ENCODE measurements around the gene GFOD1. TPM values are rescaled to one million over a fixed set of nuclear protein-coding genes. Genes with fewer than 3 reads are reported as not detected.
"Not testable (repeated sequence)": the region's sequence is repeated elsewhere in the genome, so short reads cannot be mapped to it uniquely, and the experiment has no call there.

Gene GFOD1
- total and polyA plus RNA-seq, 2 of the 4 experiments (the other 2 are of a cell fraction): 1.8 to 3.4 TPM

DNA sequence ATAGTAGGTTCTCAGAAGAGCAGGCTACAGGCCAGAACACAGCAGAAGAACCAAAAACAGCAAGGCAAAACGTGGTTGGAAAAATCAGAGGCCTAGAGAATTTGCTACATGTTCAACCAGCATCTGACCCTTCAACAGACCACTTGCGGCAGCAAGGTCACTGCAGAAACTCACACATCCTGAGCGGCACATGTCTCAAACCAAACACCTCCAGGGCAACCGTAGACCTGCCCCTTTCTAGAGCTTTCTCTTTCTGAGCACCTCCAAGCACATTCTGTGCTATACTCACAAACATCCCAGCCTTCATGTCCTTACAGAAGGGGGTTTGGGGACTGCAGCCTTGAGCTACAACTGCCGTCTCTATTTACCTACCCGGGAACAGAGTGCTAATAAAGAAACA, 52.6 kb downstream of the GFOD1 start:
- Histone ChIP-seq H2BK5ac (ENCODE audit: low read depth, low read length, poor library complexity, severe bottlenecking) (no peak overlapping the region), H3K4ac (ENCODE audit: low read depth, low read length) (no peak overlapping the region), H2BK20ac (ENCODE audit: low read depth, low read length) (no peak overlapping the region), H3K27ac (ENCODE audit: insufficient read depth, low read length) (no peak overlapping the region), H4K5ac (ENCODE audit: low read depth, low read length) (no peak overlapping the region), H2BK15ac (ENCODE audit: low read depth, low read length) (no peak overlapping the region), H2AK9ac (replicated peaks; ENCODE audit: low read depth, low read length, poor library complexity) (no peak overlapping the region), H3K36me3 (ENCODE audit: control insufficient read depth, insufficient read depth, low read length) (no peaks in the 10 kb centered on the region), H4K20me1 (ENCODE audit: insufficient read depth, low read length) (no peaks in the 10 kb centered on the region), H4K8ac (ENCODE audit: low read depth in 2 of 2, low read length in 2 of 2) (no peak overlapping the region), H3K9me1 (ENCODE audit: insufficient read depth, low read length) (peaks cover 9% of the 10 kb centered on the region), H3K18ac (ENCODE audit: low read depth, low read length) (no peak overlapping the region), H2AFZ (replicated peaks; ENCODE audit: low read length, poor library complexity) (no peak overlapping the region), H3K9ac (ENCODE audit: low read depth, low read length) (no peak overlapping the region), H2BK120ac (ENCODE audit: low read depth, low read length) (no peak overlapping the region), H3K4me1 (ENCODE audit: control insufficient read depth, insufficient read depth, low read length) (peaks cover 2% of the 10 kb centered on the region), H3K79me1 (ENCODE audit: low read depth in 1 of 2, low read length in 2 of 2) (peaks cover 5 to 19% of the 10 kb centered on the region in 2 experiments; a peak in 2 of 4 replicates), H3K56ac (ENCODE audit: extremely low read depth, insufficient read depth, low read length) (no peak overlapping the region), H3K9me3 (ENCODE audit: control insufficient read depth, insufficient read depth, low read length) (no peaks in the 10 kb centered on the region), H3K14ac (replicated peaks; ENCODE audit: low read depth, low read length) (no peak overlapping the region), H4K91ac (ENCODE audit: insufficient read depth, low read depth, low read length) (no peak overlapping the region), H3K23ac (ENCODE audit: low read depth, low read length) (no peak overlapping the region), H3K4me2 (ENCODE audit: low read depth, low read length) (no peak overlapping the region), H3K27me3 (ENCODE audit: control insufficient read depth, insufficient read depth, low read length) (no peaks in the 10 kb centered on the region), H2AK5ac (ENCODE audit: low read depth, low read length) (no peak overlapping the region), H3K4me3 (ENCODE audit: insufficient read depth, low read depth, low read length) (no peak overlapping the region)
- no peak for ATAC-seq (ENCODE audit: low read depth)
- POLR2A ChIA-PET (ENCODE audit: unreplicated experiment): no interaction called here
- BruUV-seq (replicated peaks): no TSS peak
- TF ChIP-seq POLR2A (IDR thresholded peaks at IDR 0.05; ENCODE audit: low read depth, low read length) (no peak), SMC3 (IDR thresholded peaks at IDR 0.05; ENCODE audit: low read depth, low read length) (no peak), MAZ (IDR thresholded peaks at IDR 0.05; ENCODE audit: borderline replicate concordance, low read depth, low read length) (no peak), FOS (IDR thresholded peaks at IDR 0.05; ENCODE audit: low read depth, low read length) (no peak), RCOR1 (IDR thresholded peaks at IDR 0.05; ENCODE audit: insufficient replicate concordance, low read length) (no peak), RFX5 (IDR thresholded peaks at IDR 0.05; ENCODE audit: low read depth, low read length) (no peak), MXI1 (IDR thresholded peaks at IDR 0.05; ENCODE audit: borderline replicate concordance, low read depth, low read length) (no peak)
- TF ChIP-seq, protein P1, sequence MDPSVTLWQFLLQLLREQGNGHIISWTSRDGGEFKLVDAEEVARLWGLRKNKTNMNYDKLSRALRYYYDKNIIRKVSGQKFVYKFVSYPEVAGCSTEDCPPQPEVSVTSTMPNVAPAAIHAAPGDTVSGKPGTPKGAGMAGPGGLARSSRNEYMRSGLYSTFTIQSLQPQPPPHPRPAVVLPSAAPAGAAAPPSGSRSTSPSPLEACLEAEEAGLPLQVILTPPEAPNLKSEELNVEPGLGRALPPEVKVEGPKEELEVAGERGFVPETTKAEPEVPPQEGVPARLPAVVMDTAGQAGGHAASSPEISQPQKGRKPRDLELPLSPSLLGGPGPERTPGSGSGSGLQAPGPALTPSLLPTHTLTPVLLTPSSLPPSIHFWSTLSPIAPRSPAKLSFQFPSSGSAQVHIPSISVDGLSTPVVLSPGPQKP (IDR thresholded peaks at IDR 0.05; ENCODE audit: borderline replicate concordance, low read depth, low read length): no peak
- DNase-seq: no peak
- CTCF ChIA-PET: no interaction called here
- no CpG with 5 or more reads among the region's 6 CpGs for WGBS, 2 experiments (ENCODE audit: extremely low coverage in 2 of 2, insufficient read length in 1 of 2)
- intact Hi-C loops (cut with micrococcal nuclease): no loop called here
- dilution Hi-C loops (cut with HindIII; ENCODE audit: low sequenced_read_pairs, unreplicated experiment): no loop called here
- in situ Hi-C loops (cut with MboI; ENCODE audit: low sequenced_read_pairs): no loop called here

DNA sequence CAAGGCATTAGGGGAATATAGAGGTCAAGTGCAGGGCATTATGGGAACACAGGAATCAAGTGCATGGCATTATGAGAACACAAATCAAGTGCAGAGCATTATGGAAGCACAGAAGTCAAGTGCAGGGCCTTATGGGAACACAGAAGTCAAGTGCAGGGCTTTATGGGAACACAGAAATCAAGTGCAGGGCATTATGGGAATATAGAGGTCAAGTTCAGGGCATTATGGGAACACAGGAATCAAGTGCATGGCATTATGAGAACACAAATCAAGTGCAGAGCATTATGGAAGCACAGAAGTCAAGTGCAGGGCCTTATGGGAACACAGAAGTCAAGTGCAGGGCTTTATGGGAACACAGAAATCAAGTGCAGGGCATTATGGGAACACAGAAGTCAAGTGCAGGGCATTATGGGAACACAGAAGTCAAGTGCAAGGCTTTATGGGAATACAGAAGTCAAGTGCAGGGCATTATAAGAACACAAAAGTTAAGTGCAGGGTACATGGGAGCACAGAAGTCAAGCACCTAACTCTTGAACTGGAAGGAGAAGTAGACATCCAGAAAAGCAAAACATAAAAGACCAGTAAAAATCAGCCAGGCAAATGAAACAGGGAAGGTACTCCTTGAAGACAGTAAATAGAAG, 53.1 kb downstream of the GFOD1 start:
- H4K8ac ChIP-seq (ENCODE audit: low read depth in 2 of 2, low read length in 2 of 2); H2AK9ac ChIP-seq (replicated peaks; ENCODE audit: low read depth, low read length, poor library complexity); H3K4me1 ChIP-seq (ENCODE audit: control insufficient read depth, insufficient read depth, low read length); H2AK5ac ChIP-seq (ENCODE audit: low read depth, low read length); H3K18ac ChIP-seq (ENCODE audit: low read depth, low read length); H3K23ac ChIP-seq (ENCODE audit: low read depth, low read length); H3K9me3 ChIP-seq (ENCODE audit: control insufficient read depth, insufficient read depth, low read length); H3K56ac ChIP-seq (ENCODE audit: extremely low read depth, insufficient read depth, low read length); H2BK5ac ChIP-seq (ENCODE audit: low read depth, low read length, poor library complexity, severe bottlenecking); BruUV-seq (replicated peaks); H2BK15ac ChIP-seq (ENCODE audit: low read depth, low read length); intact Hi-C loops (cut with micrococcal nuclease); ATAC-seq (ENCODE audit: low read depth); DNase-seq; H3K36me3 ChIP-seq (ENCODE audit: control insufficient read depth, insufficient read depth, low read length); H3K4me3 ChIP-seq (ENCODE audit: insufficient read depth, low read depth, low read length); H3K9ac ChIP-seq (ENCODE audit: low read depth, low read length); H4K91ac ChIP-seq (ENCODE audit: insufficient read depth, low read depth, low read length); H2AFZ ChIP-seq (replicated peaks; ENCODE audit: low read length, poor library complexity); H2BK120ac ChIP-seq (ENCODE audit: low read depth, low read length); H2BK20ac ChIP-seq (ENCODE audit: low read depth, low read length); in situ Hi-C loops (cut with MboI; ENCODE audit: low sequenced_read_pairs); H3K4me2 ChIP-seq (ENCODE audit: low read depth, low read length); H3K9me1 ChIP-seq (ENCODE audit: insufficient read depth, low read length); H3K14ac ChIP-seq (replicated peaks; ENCODE audit: low read depth, low read length); CTCF ChIA-PET; H3K4ac ChIP-seq (ENCODE audit: low read depth, low read length); H4K5ac ChIP-seq (ENCODE audit: low read depth, low read length); H4K20me1 ChIP-seq (ENCODE audit: insufficient read depth, low read length); H3K27ac ChIP-seq (ENCODE audit: insufficient read depth, low read length); POLR2A ChIA-PET (ENCODE audit: unreplicated experiment); H3K27me3 ChIP-seq (ENCODE audit: control insufficient read depth, insufficient read depth, low read length); dilution Hi-C loops (cut with HindIII; ENCODE audit: low sequenced_read_pairs, unreplicated experiment): not testable (repeated sequence)
- H3K79me1 ChIP-seq (ENCODE audit: low read depth in 1 of 2, low read length in 2 of 2): peaks cover 5 to 16% of the 10 kb centered on the region in 2 experiments; a peak in 2 of 4 replicates
